BE2C (cell line): Measurements from ENCODE around the gene HLA-DMB.

Source experiments
- DNase-seq: peaks from one replicate; pipeline ENCODE4 v3.0.0-alpha.2; 2020
- H3K27me3 ChIP-seq: fragments of 250-450 bp; sonication (Bioruptor Pico); 2 replicates; pipeline ENCODE4 v1.5.1; 2020; ENCODE audit warnings: mild to moderate bottlenecking
- H3K36me3 ChIP-seq: fragments of 250-450 bp; sonication (Bioruptor Pico); 2 replicates; pipeline ENCODE4 v1.5.1; 2020; ENCODE audit warnings: mild to moderate bottlenecking
- H3K4me1 ChIP-seq: fragments of 250-450 bp; sonication (Bioruptor Pico); 2 replicates; pipeline ENCODE4 v1.5.1; 2020
- H3K4me3 ChIP-seq: 2 replicates; pipeline ENCODE4 v1.5.1; 2011; ENCODE audit warnings: low read depth, low read length
- H3K9me3 ChIP-seq: fragments of 250-450 bp; sonication (Bioruptor Pico); 2 replicates; pipeline ENCODE4 v1.5.1; 2020
- CTCF ChIP-seq: IDR thresholded peaks from 2 replicates; pipeline ENCODE4 v1.5.1; 2012; ENCODE audit warnings: mild to moderate bottlenecking, low read depth, low read length

Gene HLA-DMB

GRCh38 chr6:32941214-32941768 is 463 bp upstream of the HLA-DMB start:
- DNase-seq: no peak
- Histone ChIP-seq H3K9me3 (no peaks in the 10 kb centered on the region), H3K4me3 (no peak overlapping the region), H3K4me1 (no peaks in the 10 kb centered on the region), H3K27me3 (peaks cover 26% of the 10 kb centered on the region), H3K36me3 (no peaks in the 10 kb centered on the region)
- no peak for TF ChIP-seq CTCF

GRCh38 chr6:32938494-32938893 is 2.3 kb downstream of the HLA-DMB start:
- no peaks in the 10 kb centered on the region for H3K4me1 ChIP-seq
- TF ChIP-seq CTCF: no peak
- peaks cover 27% of the 10 kb centered on the region for H3K27me3 ChIP-seq
- H3K36me3 ChIP-seq: no peaks in the 10 kb centered on the region
- DNase-seq: no peak
- no peaks in the 10 kb centered on the region for H3K9me3 ChIP-seq
- H3K4me3 ChIP-seq: no peak overlapping the region

DNA sequence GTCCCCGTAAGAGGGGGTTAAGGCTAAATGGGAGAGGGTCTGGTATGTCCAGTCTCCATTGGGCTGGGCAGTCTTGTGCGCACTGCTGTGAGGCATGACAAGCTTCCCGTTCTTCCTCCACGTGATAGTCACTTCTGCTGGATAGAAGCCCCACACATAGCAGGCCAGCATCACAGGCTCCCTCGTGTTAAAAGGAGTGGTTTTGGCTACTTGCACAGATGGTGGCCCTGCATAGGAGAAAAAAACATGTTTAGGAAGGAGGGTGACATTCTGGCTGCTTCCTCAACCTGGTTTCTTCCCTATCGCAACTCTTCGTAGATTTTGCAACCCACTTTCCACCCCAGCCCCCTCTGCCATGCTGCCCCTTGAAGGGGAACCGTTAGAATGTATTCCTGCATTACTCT is 3.6 kb downstream of the HLA-DMB start:
- TF ChIP-seq CTCF: no peak
- no peaks in the 10 kb centered on the region for H3K36me3 ChIP-seq

GRCh38 chr6:32936239-32937152 is 4.3 kb downstream of the HLA-DMB start:
- H3K4me1 ChIP-seq: no peaks in the 10 kb centered on the region
- DNase-seq: no peak
- no peak for TF ChIP-seq CTCF

More for the DNA sequence above, 3.6 kb downstream of the HLA-DMB start:
- Histone ChIP-seq H3K4me3 (no peak overlapping the region), H3K4me1 (no peaks in the 10 kb centered on the region), H3K27me3 (peaks cover 30% of the 10 kb centered on the region), H3K9me3 (no peaks in the 10 kb centered on the region)
- DNase-seq: no peak

GRCh38 chr6:32935551-32936238 is 5.1 kb downstream of the HLA-DMB start:
- H3K27me3 ChIP-seq: peaks cover 35% of the 10 kb centered on the region
- H3K4me1 ChIP-seq: no peaks in the 10 kb centered on the region
- H3K36me3 ChIP-seq: no peaks in the 10 kb centered on the region
- no peak for TF ChIP-seq CTCF
- H3K4me3 ChIP-seq: no peak overlapping the region
- no peak for DNase-seq
- H3K9me3 ChIP-seq: no peaks in the 10 kb centered on the region

More at GRCh38 chr6:32936239-32937152, 4.3 kb downstream of the HLA-DMB start:
- Histone ChIP-seq H3K4me3 (no peak overlapping the region), H3K9me3 (no peaks in the 10 kb centered on the region), H3K27me3 (peaks cover 30% of the 10 kb centered on the region), H3K36me3 (no peaks in the 10 kb centered on the region)

DNA sequence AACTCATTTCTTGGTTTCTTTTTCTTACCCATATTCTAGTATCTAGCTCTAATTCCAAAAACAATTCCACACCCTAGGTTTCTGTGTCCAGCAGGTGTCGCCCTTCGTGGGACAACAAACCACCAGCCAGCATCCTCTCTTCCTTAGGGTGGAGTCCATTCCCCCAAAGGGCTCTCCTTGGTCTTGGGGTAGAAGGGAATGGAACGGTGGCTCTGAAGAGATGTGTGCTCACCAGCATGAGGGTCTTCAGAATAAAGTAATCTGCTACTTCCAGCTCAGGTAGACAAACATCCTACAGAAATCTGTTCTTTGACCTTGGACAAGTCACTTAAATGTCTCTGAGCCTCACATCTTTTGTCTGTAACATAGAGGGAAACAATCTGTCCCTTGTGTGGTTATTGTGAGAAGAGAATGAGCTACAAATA is 7.2 kb downstream of the HLA-DMB start:
- H3K4me3 ChIP-seq: no peak overlapping the region
- peak; percentile 83 for TF ChIP-seq CTCF
- no peaks in the 10 kb centered on the region for H3K9me3 ChIP-seq
- DNase-seq: peak; percentile 80
- H3K36me3 ChIP-seq: no peaks in the 10 kb centered on the region
- H3K27me3 ChIP-seq: peaks cover 44% of the 10 kb centered on the region
- H3K4me1 ChIP-seq: no peaks in the 10 kb centered on the region
